GM12801 (cell line): Measurements from ENCODE around the gene NAT14.

Experiments used
- CTCF ChIP-seq: IDR thresholded peaks from one replicate; pipeline ENCODE4 v1.5.1; 2011; ENCODE audit warnings: control low read depth; ENCODE audit not compliant: insufficient read length; ENCODE audit errors: extremely low read depth

NAT14 gene

GRCh38 chr19:55488986-55489710 is 4.2 kb downstream of the NAT14 start:
- TF ChIP-seq CTCF, result no peak

GRCh38 chr19:55489711-55490477 is 4.9 kb downstream of the NAT14 start:
- no peak for TF ChIP-seq CTCF

GRCh38 chr19:55490478-55491432 is 5.8 kb downstream of the NAT14 start:
- no peak for TF ChIP-seq CTCF

GRCh38 chr19:55491546-55492360 is 6.8 kb downstream of the NAT14 start:
- TF ChIP-seq CTCF, result no peak

GRCh38 chr19:55492362-55492944 is 7.5 kb downstream of the NAT14 start:
- no peak for TF ChIP-seq CTCF

GRCh38 chr19:55493052-55493644 is 8.2 kb downstream of the NAT14 start:
- no peak for TF ChIP-seq CTCF
